Omental fat pad (tissue), 4 donors: ENCODE data around the gene MCAT. TPM values are rescaled to one million over a fixed set of nuclear protein-coding genes. Genes with fewer than 3 reads are reported as not detected.

Experiments
- ATAC-seq: fragments of 150-250 bp; one replicate; pipeline ENCODE4 v1.9.1; 2016; ENCODE audit warnings: mild to moderate bottlenecking, moderate library complexity; ENCODE audit not compliant: low FRiP score
- DNase-seq: peaks from one replicate; pipeline ENCODE4 v3.0.0-alpha.2; 2019; ENCODE audit warnings: low spot score
- CTCF ChIP-seq, 3 donors: fragments of 450-650 bp; IDR thresholded peaks; one replicate each; pipeline ENCODE4 v1.5.1; 2016 to 2017; ENCODE audit warnings: antibody characterized with exemption in 3 of 3, mild to moderate bottlenecking in 3 of 3, moderate library complexity in 2 of 3
- total RNA-seq, 4 donors: library from RNA; depleted of rRNA; stranded (reverse); fragments of >200 nt; gene quantifications; one replicate each; pipeline ENCODE4 v1.1.0, GENCODE V29; 2016

Gene MCAT
- total RNA-seq, 4 donors from 2014 or later: 19.3 to 28.6 (median 25.2) TPM

GRCh38 chr22:43153899-43154298 is 10.7 kb upstream of the MCAT start:
- TF ChIP-seq CTCF (IDR thresholded peaks at IDR 0.05): no peak
- DNase-seq: no peak
- no peak for ATAC-seq

GRCh38 chr22:43152357-43153071 is 9.3 kb upstream of the MCAT start:
- TF ChIP-seq CTCF (IDR thresholded peaks at IDR 0.05): no peak
- DNase-seq (peak; percentile 50), ATAC-seq (peak; percentile 72)

- DNase-seq: no peak
- peak; percentile 2 for ATAC-seq
- no peak for TF ChIP-seq CTCF (IDR thresholded peaks at IDR 0.05)
Observed at GRCh38 chr22:43152003-43152356, 8.8 kb upstream of the MCAT start.

GRCh38 chr22:43151251-43152002 is 8.2 kb upstream of the MCAT start, which contains the start of gene TSPO:
Gene TSPO (plus strand): TSS chr22:43151559. CDS start chr22:43159239, 7,680 bp downstream.
- no peak for TF ChIP-seq CTCF (IDR thresholded peaks at IDR 0.05)
- DNase-seq (no peak), ATAC-seq (peak; percentile 54)

- no peak for TF ChIP-seq CTCF (IDR thresholded peaks at IDR 0.05)
- ATAC-seq (no peak), DNase-seq (no peak)
Observed at GRCh38 chr22:43150731-43151206, 7.6 kb upstream of the MCAT start.

- DNase-seq (no peak), ATAC-seq (peak; percentile 1)
- no peak for TF ChIP-seq CTCF (IDR thresholded peaks at IDR 0.05)
Observed at GRCh38 chr22:43148581-43148980, 5.4 kb upstream of the MCAT start.
